Measurements from ENCODE around the gene GPC5. TPM values are rescaled to one million over a fixed set of nuclear protein-coding genes. Genes with fewer than 3 reads are reported as not detected.

The GPC5 gene
- total and polyA plus RNA-seq, 2 donors (not counting 3 experiments of a cell fraction or from before 2014, with no cell fraction given), result 0.59 to 0.97 TPM

GRCh38 chr13:91882918-91883317 lies 484.5 kb downstream of the GPC5 start:
- DNase-seq (ENCODE audit: low read depth, low spot score), result no peak
- intact Hi-C loops (cut with micrococcal nuclease), result no loop called here
- TF ChIP-seq CTCF (IDR thresholded peaks at IDR 0.05; ENCODE audit: extremely low read depth in 1 of 2, insufficient read depth in 1 of 2, low read depth in 1 of 2, low read length in 2 of 2), result no peak
- H3K79me2 ChIP-seq (ENCODE audit: control insufficient read depth, insufficient read depth, low read length), result no peaks in the 10 kb centered on the region
- no peak overlapping the region for H3K9ac ChIP-seq (replicated peaks; ENCODE audit: extremely low read depth, insufficient read depth, low read length)
- dilution Hi-C loops (cut with MboI; ENCODE audit: extremely low pct_ligation_motif_present, low sequenced_read_pairs), result no loop called here
- ChIA-PET POLR2A (no interaction called here), CTCF (no interaction called here)
- H4K20me1 ChIP-seq (replicated peaks; ENCODE audit: control insufficient read depth, extremely low read depth, insufficient read depth, low read length), result no peaks in the 10 kb centered on the region
- no peak overlapping the region for H3K27ac ChIP-seq (ENCODE audit: insufficient read depth, low read depth, low read length)
- no peaks in the 10 kb centered on the region for H3K9me3 ChIP-seq (replicated peaks; ENCODE audit: control insufficient read depth, insufficient read depth, low read length)
- no peak overlapping the region for H2AFZ ChIP-seq (ENCODE audit: low read depth, low read length)
- no peaks in the 10 kb centered on the region for H3K9me1 ChIP-seq (replicated peaks; ENCODE audit: control insufficient read depth, extremely low read depth, insufficient read depth, low read length)
- no peak overlapping the region for H3K4me2 ChIP-seq (ENCODE audit: insufficient read depth, low read length)
- no peaks in the 10 kb centered on the region for H3K4me1 ChIP-seq (ENCODE audit: control insufficient read depth, extremely low read depth, insufficient read depth, low read length)
- no peak overlapping the region for H3K4me3 ChIP-seq (replicated peaks in 1 of 3; ENCODE audit: insufficient read depth in 1 of 3, low read depth in 1 of 3, low read length in 3 of 3)
- H3K36me3 ChIP-seq (ENCODE audit: control insufficient read depth in 2 of 2, extremely low read depth in 1 of 2, insufficient read depth in 2 of 2, low read length in 2 of 2), result no peaks in the 10 kb centered on the region
- H3K27me3 ChIP-seq (ENCODE audit: control insufficient read depth in 2 of 2, insufficient read depth in 2 of 2, low read length in 2 of 2), result no peaks in the 10 kb centered on the region
- no peak for FAIRE-seq
- BruUV-seq (replicated peaks), result no TSS peak

DNA sequence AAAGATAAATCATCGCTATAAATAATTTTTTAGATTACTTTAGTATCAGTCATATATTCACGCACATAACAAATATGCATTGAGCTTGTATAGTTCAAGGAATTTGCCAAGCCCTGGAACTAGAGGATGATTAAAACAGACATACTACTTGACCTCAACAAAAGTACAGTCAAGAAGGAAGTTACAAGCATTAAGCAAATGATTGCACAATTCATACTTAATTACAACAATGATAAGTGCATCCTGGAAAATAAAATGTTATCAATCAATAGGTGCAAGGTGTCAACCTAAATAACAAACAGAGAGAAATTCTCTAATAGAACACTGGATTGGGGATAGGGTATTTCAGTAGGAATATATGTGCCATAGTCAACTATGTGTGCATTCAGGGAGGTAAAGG lies 491.2 kb downstream of the GPC5 start:
- ChIA-PET POLR2A (no interaction called here), CTCF (no interaction called here)
- Histone ChIP-seq H3K4me2 (ENCODE audit: insufficient read depth, low read length) (no peak overlapping the region), H3K9ac (replicated peaks; ENCODE audit: extremely low read depth, insufficient read depth, low read length) (no peak overlapping the region), H4K20me1 (replicated peaks; ENCODE audit: control insufficient read depth, extremely low read depth, insufficient read depth, low read length) (no peaks in the 10 kb centered on the region), H3K27ac (ENCODE audit: insufficient read depth, low read depth, low read length) (no peak overlapping the region), H3K27me3 (ENCODE audit: control insufficient read depth in 2 of 2, insufficient read depth in 2 of 2, low read length in 2 of 2) (no peaks in the 10 kb centered on the region), H3K9me1 (replicated peaks; ENCODE audit: control insufficient read depth, extremely low read depth, insufficient read depth, low read length) (no peaks in the 10 kb centered on the region), H3K36me3 (ENCODE audit: control insufficient read depth in 2 of 2, extremely low read depth in 1 of 2, insufficient read depth in 2 of 2, low read length in 2 of 2) (no peaks in the 10 kb centered on the region), H3K4me3 (replicated peaks in 1 of 3; ENCODE audit: insufficient read depth in 1 of 3, low read depth in 1 of 3, low read length in 3 of 3) (no peak overlapping the region), H3K79me2 (ENCODE audit: control insufficient read depth, insufficient read depth, low read length) (no peaks in the 10 kb centered on the region), H3K4me1 (ENCODE audit: control insufficient read depth, extremely low read depth, insufficient read depth, low read length) (no peaks in the 10 kb centered on the region), H3K9me3 (replicated peaks; ENCODE audit: control insufficient read depth, insufficient read depth, low read length) (no peaks in the 10 kb centered on the region), H2AFZ (ENCODE audit: low read depth, low read length) (no peak overlapping the region)
- BruUV-seq (replicated peaks), result no TSS peak
- TF ChIP-seq JUN (IDR thresholded peaks at IDR 0.05; ENCODE audit: borderline replicate concordance, insufficient read depth, insufficient read length, low read depth) (no peak), GATA2 (IDR thresholded peaks at IDR 0.05; ENCODE audit: insufficient read depth, insufficient read length, low read depth, low read length) (no peak), EZH2 (IDR thresholded peaks at IDR 0.05; ENCODE audit: borderline replicate concordance, low read depth, low read length, severe bottlenecking) (no peak), MYC (IDR thresholded peaks at IDR 0.05; ENCODE audit: low read depth, low read length) (no peak), CTCF (IDR thresholded peaks at IDR 0.05; ENCODE audit: extremely low read depth in 1 of 2, insufficient read depth in 1 of 2, low read depth in 1 of 2, low read length in 2 of 2) (no peak), POLR2A (IDR thresholded peaks at IDR 0.05; ENCODE audit: low read depth, low read length) (no peak)
- intact Hi-C loops (cut with micrococcal nuclease) (no loop called here), dilution Hi-C loops (cut with MboI; ENCODE audit: extremely low pct_ligation_motif_present, low sequenced_read_pairs) (no loop called here)
- DNase-seq (ENCODE audit: low read depth, low spot score), result no peak
- FAIRE-seq, result no peak

Data from endothelial cell of umbilical vein (primary cell).